IMR-90 (cell line): ENCODE measurements around the gene PRSS53. TPM values are rescaled to one million over a fixed set of nuclear protein-coding genes. Genes with fewer than 3 reads are reported as not detected.

Experiments
- ATAC-seq: fragments of 200-7000 bp; cut with Tn5 transposase; 2 replicates; pipeline ENCODE4 v1.9.1; 2020; ENCODE audit warnings: low read depth, mild to moderate bottlenecking, moderate library complexity
- BruUV-seq: library from RNA; stranded (reverse); fragments of 400-500 nt; replicated peaks from 2 replicates; lab custom pipeline; 2021; lab: Mats Ljungman, UMichigan
- CTCF ChIA-PET: fragments of 300-600 bp; formaldehyde crosslinking; extraction: SDS; loops from one replicate; lab custom pipeline; 2021; ENCODE audit warnings: antibody characterized with exemption; lab: Yijun Ruan, JAX
- POLR2A ChIA-PET: fragments of 300-600 bp; sonication (Branson Sonifier 250); formaldehyde crosslinking; loops from one replicate; lab custom pipeline; 2022; ENCODE audit warnings: antibody characterized with exemption; ENCODE audit not compliant: unreplicated experiment; lab: Charles Lee
- DNase-seq: peaks from one replicate; pipeline ENCODE4 v3.0.0; 2013
- H2AFZ ChIP-seq: replicated peaks from 2 replicates; pipeline ENCODE3; 2013; ENCODE audit warnings: low read length, mild to moderate bottlenecking; ENCODE audit not compliant: poor library complexity
- H2AK5ac ChIP-seq: 2 replicates; pipeline ENCODE4 v1.6.1; 2013; ENCODE audit warnings: low read depth, low read length, inconsistent platforms
- H2AK9ac ChIP-seq: replicated peaks from 2 replicates; pipeline ENCODE3; 2013; ENCODE audit warnings: mild to moderate bottlenecking, low read depth, low read length, moderate library complexity; ENCODE audit not compliant: poor library complexity
- H2BK120ac ChIP-seq: 2 replicates; pipeline ENCODE4 v1.6.1; 2013; ENCODE audit warnings: low read depth, low read length, inconsistent platforms
- H2BK15ac ChIP-seq: 3 replicates; pipeline ENCODE4 v1.6.1; 2013; ENCODE audit warnings: low read depth, low read length, inconsistent platforms
- H2BK20ac ChIP-seq: 2 replicates; pipeline ENCODE4 v1.6.1; 2013; ENCODE audit warnings: low read depth, mild to moderate bottlenecking, inconsistent platforms, low read length, moderate library complexity
- H2BK5ac ChIP-seq: 2 replicates; pipeline ENCODE4 v1.6.1; 2013; ENCODE audit warnings: mild to moderate bottlenecking, low read depth, low read length, inconsistent platforms; ENCODE audit not compliant: poor library complexity, severe bottlenecking
- H3K14ac ChIP-seq: replicated peaks from 2 replicates; pipeline ENCODE4 v1.6.1; 2013; ENCODE audit warnings: low read depth, low read length, inconsistent platforms
- H3K18ac ChIP-seq: 2 replicates; pipeline ENCODE4 v1.6.1; 2013; ENCODE audit warnings: low read depth, low read length, control low read depth
- H3K23ac ChIP-seq: 2 replicates; pipeline ENCODE4 v1.6.1; 2013; ENCODE audit warnings: low read depth, low read length, inconsistent platforms
- H3K27ac ChIP-seq: 2 replicates; pipeline ENCODE4 v1.5.1; 2013; ENCODE audit warnings: mild to moderate bottlenecking, control low read depth, low read length; ENCODE audit not compliant: insufficient read depth
- H3K27me3 ChIP-seq: 2 replicates; pipeline ENCODE4 v1.6.1; 2013; ENCODE audit warnings: low read length; ENCODE audit not compliant: control insufficient read depth, insufficient read depth
- H3K36me3 ChIP-seq: 2 replicates; pipeline ENCODE4 v1.6.1; 2013; ENCODE audit warnings: low read length, mixed read lengths; ENCODE audit not compliant: control insufficient read depth, insufficient read depth
- H3K4ac ChIP-seq: 2 replicates; pipeline ENCODE4 v1.6.1; 2013; ENCODE audit warnings: low read depth, low read length, inconsistent platforms
- H3K4me1 ChIP-seq: 2 replicates; pipeline ENCODE4 v1.6.1; 2013; ENCODE audit warnings: low read length, mixed read lengths; ENCODE audit not compliant: control insufficient read depth, insufficient read depth
- H3K4me2 ChIP-seq: 2 replicates; pipeline ENCODE4 v1.6.1; 2013; ENCODE audit warnings: low read depth, mild to moderate bottlenecking, control low read depth, low read length, moderate library complexity
- H3K4me3 ChIP-seq: 2 replicates; pipeline ENCODE4 v1.5.1; 2013; ENCODE audit warnings: low read depth, mild to moderate bottlenecking, control low read depth, low read length, moderate library complexity; ENCODE audit not compliant: insufficient read depth
- H3K56ac ChIP-seq: 2 replicates; pipeline ENCODE4 v1.6.1; 2013; ENCODE audit warnings: low read length, inconsistent platforms; ENCODE audit not compliant: insufficient read depth; ENCODE audit errors: extremely low read depth
- H3K79me1 ChIP-seq, 2 experiments: 2 replicates each; pipeline ENCODE4 v1.6.1; 2013; ENCODE audit warnings: low read length in 2 of 2, inconsistent platforms in 1 of 2, low read depth in 1 of 2
- H3K9ac ChIP-seq: 2 replicates; pipeline ENCODE4 v1.6.1; 2013; ENCODE audit warnings: low read depth, low read length, control low read depth
- H3K9me1 ChIP-seq: 2 replicates; pipeline ENCODE4 v1.6.1; 2013; ENCODE audit warnings: low read length, inconsistent platforms; ENCODE audit not compliant: insufficient read depth
- H3K9me3 ChIP-seq: 2 replicates; pipeline ENCODE4 v1.6.1; 2013; ENCODE audit warnings: low read length; ENCODE audit not compliant: control insufficient read depth, insufficient read depth
- H4K20me1 ChIP-seq: 2 replicates; pipeline ENCODE4 v1.6.1; 2013; ENCODE audit warnings: low read length, inconsistent platforms; ENCODE audit not compliant: insufficient read depth
- H4K5ac ChIP-seq: 2 replicates; pipeline ENCODE4 v1.6.1; 2013; ENCODE audit warnings: mild to moderate bottlenecking, low read depth, low read length, control low read depth
- H4K8ac ChIP-seq, 2 experiments: 2 replicates each; pipeline ENCODE4 v1.6.1; 2013; ENCODE audit warnings: low read depth in 2 of 2, low read length in 2 of 2, control low read depth in 1 of 2, inconsistent platforms in 1 of 2
- H4K91ac ChIP-seq: 2 replicates; pipeline ENCODE4 v1.6.1; 2013; ENCODE audit warnings: low read depth, low read length, inconsistent platforms; ENCODE audit not compliant: insufficient read depth
- BHLHE40 ChIP-seq: fragments of 150-350 bp; IDR thresholded peaks from 2 replicates; pipeline ENCODE4 v1.6.1; 2016; ENCODE audit warnings: mild to moderate bottlenecking, low read depth, low read length
- RAD21 ChIP-seq: IDR thresholded peaks from 2 replicates; pipeline ENCODE4 v1.6.1; 2012; ENCODE audit warnings: low read length, improper control_type of control experiment
- SMC3 ChIP-seq: fragments of 150-350 bp; IDR thresholded peaks from 2 replicates; pipeline ENCODE4 v1.6.1; 2016; ENCODE audit warnings: low read depth, mild to moderate bottlenecking, antibody characterized with exemption, low read length, moderate library complexity
- WGBS, 2 experiments: methylation state at CpG; one replicate each; pipeline versions ENCODE4 v1.1.5 to v1.1.7; 2013; ENCODE audit warnings: missing lambda C conversion rate in 2 of 2; ENCODE audit not compliant: insufficient read length in 1 of 2; ENCODE audit errors: extremely low coverage in 2 of 2; 5-methylcytosine and 5-hydroxymethylcytosine counted together
- dilution Hi-C: fragments of 300-500 bp; cut with HindIII; formaldehyde crosslinking; loops from one replicate; pipeline ENCODE4 v1.14.3; 2018; ENCODE audit warnings: low sequenced_read_pairs; ENCODE audit not compliant: unreplicated experiment
- in situ Hi-C: fragments of 300-500 bp; cut with MboI; formaldehyde crosslinking; loops from 3 replicates; pipeline ENCODE4 v1.14.3; 2019; ENCODE audit warnings: low sequenced_read_pairs, inconsistent platforms, mixed read lengths
- intact Hi-C: fragments of 100-400 bp; cut with micrococcal nuclease; formaldehyde crosslinking; loops from 2 replicates; pipeline ENCODE4 v1.10.0; 2022
- polyA plus RNA-seq, 3 experiments: library from polyadenylated mRNA; depleted of rRNA; stranded (reverse); fragments of >200 nt; gene quantifications; 2 replicates each; pipeline ENCODE4 v1.2.3, GENCODE V29; 2012; ENCODE audit warnings: low replicate concordance in 1 of 3
- total RNA-seq: library from RNA; depleted of rRNA; stranded (reverse); fragments of >200 nt; gene quantifications from 2 replicates; pipeline ENCODE4 v1.2.3, GENCODE V29; 2012

The PRSS53 gene
- total and polyA plus RNA-seq, 2 of the 4 experiments (the other 2 are of a cell fraction): 0.72 to 5.9 TPM

DNA sequence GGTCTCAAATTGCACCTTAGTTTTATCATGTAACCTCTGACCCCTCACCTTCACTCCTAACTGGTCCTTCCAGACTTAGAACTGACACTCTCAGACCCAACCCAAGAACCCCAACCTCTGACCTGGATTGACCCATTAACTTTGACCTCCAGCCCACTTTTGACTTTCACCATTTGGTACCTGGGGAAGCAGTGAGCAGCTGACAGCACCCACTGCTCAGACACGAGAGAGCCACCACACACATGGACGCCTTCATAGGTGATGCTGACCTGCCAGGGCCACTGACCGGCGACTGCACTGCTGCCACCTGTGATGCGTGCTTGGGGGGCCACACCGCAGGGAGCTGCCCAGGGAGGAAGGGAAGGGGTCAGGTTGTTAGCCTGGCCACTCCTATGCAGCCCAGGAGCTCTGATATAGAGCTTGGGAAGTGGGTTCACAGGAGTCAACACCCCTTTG is 44.3 kb upstream of the PRSS53 start:
- Histone ChIP-seq H3K23ac (no peak overlapping the region), H3K14ac (no peak overlapping the region), H2BK120ac (no peak overlapping the region), H2BK20ac (no peak overlapping the region), H2AK9ac (no peak overlapping the region), H4K8ac (no peak overlapping the region), H3K18ac (no peak overlapping the region), H2BK15ac (no peak overlapping the region), H3K36me3 (peaks cover 25% of the 10 kb centered on the region), H3K9me1 (peaks cover 4% of the 10 kb centered on the region), H3K79me1 (no peaks in the 10 kb centered on the region), H3K56ac (no peak overlapping the region), H3K9me3 (no peaks in the 10 kb centered on the region), H3K4ac (no peak overlapping the region), H4K5ac (no peak overlapping the region), H3K27me3 (no peaks in the 10 kb centered on the region; the same call in 1 of the 2 replicates), H4K91ac (no peak overlapping the region), H2AK5ac (no peak overlapping the region), H3K4me2 (no peak overlapping the region), H2AFZ (no peak overlapping the region), H2BK5ac (no peak overlapping the region), H3K4me1 (0 out of 2 replicates have a peak, but pooled peaks cover 3% of the 10 kb centered on the region), H3K4me3 (no peak overlapping the region), H3K9ac (no peak overlapping the region), H4K20me1 (no peaks in the 10 kb centered on the region), H3K27ac (no peak overlapping the region)
- ChIA-PET CTCF (no interaction called here), POLR2A (no interaction called here)
- TF ChIP-seq RAD21 (no peak), BHLHE40 (no peak), SMC3 (no peak)
- in situ Hi-C loops (no loop called here), intact Hi-C loops (no loop called here), dilution Hi-C loops (no loop called here)
- no TSS peak for BruUV-seq
- DNase-seq (no peak), ATAC-seq (no peak)
- no CpG with 5 or more reads among the region's 6 CpGs for WGBS, 2 experiments
